Neuron (in vitro differentiated cells): ENCODE data around the gene DUSP18.
"Not testable (repeated sequence)": the region's sequence is repeated elsewhere in the genome, so short reads cannot be mapped to it uniquely, and the experiment has no call there.

ENCODE experiments used
- H2AFZ ChIP-seq: one replicate; pipeline ENCODE4 v1.6.1; 2013; ENCODE audit warnings: low read depth, mild to moderate bottlenecking, inconsistent platforms, low read length, moderate library complexity
- H3K27me3 ChIP-seq: one replicate; pipeline ENCODE4 v1.6.1; 2013; ENCODE audit warnings: low read length; ENCODE audit not compliant: insufficient read depth
- H3K36me3 ChIP-seq: one replicate; pipeline ENCODE4 v1.6.1; 2013; ENCODE audit warnings: low read length; ENCODE audit not compliant: insufficient read depth
- H3K4me1 ChIP-seq: one replicate; pipeline ENCODE4 v1.6.1; 2013; ENCODE audit warnings: low read length; ENCODE audit not compliant: insufficient read depth
- H3K4me3 ChIP-seq: 2 replicates; pipeline ENCODE4 v1.5.1; 2013; ENCODE audit warnings: mild to moderate bottlenecking, low read length, moderate library complexity
- H3K9me3 ChIP-seq: one replicate; pipeline ENCODE4 v1.6.1; 2013; ENCODE audit warnings: low read length

Gene DUSP18

DNA sequence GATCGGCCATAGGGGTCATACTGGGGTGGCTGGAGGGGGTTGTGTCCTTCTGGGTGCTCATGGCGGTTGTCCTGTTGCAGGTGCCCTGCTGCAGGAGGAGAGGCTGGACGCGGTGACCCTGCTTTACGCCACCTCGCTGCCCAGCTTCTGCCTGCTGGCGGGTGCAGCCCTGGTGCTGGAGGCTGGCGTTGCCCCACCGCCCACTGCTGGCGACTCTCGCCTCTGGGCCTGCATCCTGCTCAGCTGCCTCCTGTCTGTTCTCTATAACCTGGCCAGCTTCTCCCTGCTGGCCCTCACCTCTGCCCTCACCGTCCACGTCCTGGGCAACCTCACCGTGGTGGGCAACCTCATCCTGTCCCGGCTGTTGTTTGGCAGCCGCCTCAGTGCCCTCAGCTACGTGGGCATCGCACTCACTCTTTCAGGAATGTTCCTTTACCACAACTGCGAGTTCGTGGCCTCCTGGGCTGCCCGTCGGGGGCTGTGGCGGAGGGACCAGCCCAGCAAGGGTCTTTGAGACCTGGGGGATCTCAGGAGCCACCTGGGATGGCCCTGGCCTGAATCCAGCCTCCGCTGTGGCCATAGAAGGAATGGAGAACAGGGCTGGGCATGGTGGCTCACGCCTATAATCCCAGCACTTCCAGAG lies 21.0 kb downstream of the DUSP18 start:
- H3K4me1 ChIP-seq: no peaks in the 10 kb centered on the region
- H3K36me3 ChIP-seq: no peaks in the 10 kb centered on the region
- H3K27me3 ChIP-seq: no peaks in the 10 kb centered on the region
- H3K4me3 ChIP-seq: no peak overlapping the region
- no peaks in the 10 kb centered on the region for H3K9me3 ChIP-seq
- no peak overlapping the region for H2AFZ ChIP-seq

DNA sequence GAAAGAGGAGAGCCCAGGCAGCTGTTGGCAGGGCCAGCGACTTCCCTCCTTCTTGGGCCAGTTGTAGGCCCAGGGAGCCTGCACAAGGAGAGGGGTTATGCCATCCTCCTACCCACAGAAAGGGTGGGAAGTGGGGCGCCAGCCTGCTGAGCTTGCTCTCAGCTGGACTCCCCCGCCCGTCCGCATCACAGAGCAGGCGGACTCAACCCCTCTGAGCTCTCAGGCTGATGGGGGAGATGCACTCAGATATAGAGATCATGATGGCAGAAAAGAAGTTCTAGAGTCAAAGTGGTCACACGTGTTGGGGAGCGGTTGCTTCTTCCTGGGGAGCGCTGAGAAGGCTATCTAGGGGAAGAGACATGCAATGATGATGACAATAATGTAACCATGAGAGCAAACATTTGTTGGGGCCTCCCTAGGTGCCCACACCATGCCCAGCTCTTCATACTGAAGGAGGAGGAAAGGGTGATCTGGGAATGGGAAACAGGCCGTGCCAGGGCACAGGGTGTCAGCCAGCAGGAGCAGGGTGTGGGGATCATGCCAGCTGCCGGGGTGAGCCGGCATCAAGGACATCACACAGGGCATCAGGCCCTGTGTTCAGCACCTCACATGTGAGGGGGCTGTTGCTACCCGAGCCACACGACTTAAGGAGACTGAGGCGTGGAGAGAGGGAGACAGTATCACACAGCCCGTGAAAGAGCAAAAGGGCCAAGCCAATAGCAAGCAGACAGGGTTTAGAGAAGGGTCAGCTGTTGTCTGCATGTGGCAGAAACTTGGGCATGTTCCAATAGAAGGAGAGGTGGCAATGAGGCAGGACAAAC lies 24.4 kb downstream of the DUSP18 start:
- Histone ChIP-seq H3K27me3 (no peaks in the 10 kb centered on the region), H3K4me1 (no peaks in the 10 kb centered on the region), H3K36me3 (no peaks in the 10 kb centered on the region), H3K9me3 (no peaks in the 10 kb centered on the region), H3K4me3 (no peak overlapping the region), H2AFZ (no peak overlapping the region)

DNA sequence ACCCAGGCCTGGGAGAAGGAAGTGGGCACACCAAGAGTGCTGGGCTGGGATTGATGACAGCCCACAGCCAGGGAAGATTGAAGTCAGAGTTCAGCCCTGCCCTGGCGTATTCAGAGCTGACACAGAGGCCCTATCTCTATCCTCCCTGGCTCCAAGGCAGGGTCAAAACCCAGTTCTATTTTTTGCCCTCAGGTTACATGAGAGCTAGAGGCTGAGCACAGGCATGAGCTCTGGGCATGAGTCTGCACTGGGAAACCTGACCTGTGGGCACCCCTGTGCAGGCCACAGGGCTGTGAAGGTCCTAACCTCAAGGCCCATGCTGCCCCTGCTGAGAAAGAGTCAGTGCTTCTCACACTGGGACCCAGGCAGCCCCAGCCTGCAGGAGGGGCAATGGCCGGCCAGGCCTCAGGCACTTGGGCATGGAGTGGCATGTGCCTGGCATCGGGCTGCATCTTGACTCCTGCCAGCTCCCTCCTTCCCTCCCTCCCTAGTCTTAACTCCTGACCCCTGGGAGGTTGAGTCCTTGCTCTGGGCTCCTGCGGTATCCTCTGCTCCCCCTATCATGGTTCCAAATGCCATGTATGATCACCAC lies 26.7 kb downstream of the DUSP18 start:
- Histone ChIP-seq H3K36me3 (no peaks in the 10 kb centered on the region), H3K4me3 (no peak overlapping the region), H2AFZ (no peak overlapping the region), H3K4me1 (peaks cover 11% of the 10 kb centered on the region), H3K27me3 (no peaks in the 10 kb centered on the region), H3K9me3 (no peaks in the 10 kb centered on the region)

DNA sequence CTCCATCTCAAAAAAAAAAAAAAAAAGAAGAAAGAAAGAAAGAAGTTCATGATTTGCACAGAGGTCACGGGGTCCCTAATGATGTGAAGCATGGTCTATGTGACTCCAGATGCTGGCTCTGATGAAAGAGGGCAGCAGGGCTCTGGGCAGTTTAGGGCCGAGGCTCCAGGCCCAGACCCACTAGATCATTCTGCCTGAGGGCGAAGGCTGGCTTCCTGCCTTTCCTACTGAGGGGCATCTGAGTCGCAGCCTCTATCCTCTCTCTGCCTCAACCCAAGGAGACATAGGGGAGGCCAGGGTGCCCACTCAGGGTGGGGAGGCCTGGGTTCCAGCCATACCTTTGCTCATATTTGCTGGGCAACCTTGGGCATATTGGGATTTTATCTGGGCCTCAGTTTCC lies 27.3 kb downstream of the DUSP18 start:
- Histone ChIP-seq H3K27me3 (no peaks in the 10 kb centered on the region), H3K36me3 (no peaks in the 10 kb centered on the region), H3K4me1 (peaks cover 14% of the 10 kb centered on the region), H2AFZ (no peak overlapping the region), H3K9me3 (no peaks in the 10 kb centered on the region), H3K4me3 (no peak overlapping the region)

DNA sequence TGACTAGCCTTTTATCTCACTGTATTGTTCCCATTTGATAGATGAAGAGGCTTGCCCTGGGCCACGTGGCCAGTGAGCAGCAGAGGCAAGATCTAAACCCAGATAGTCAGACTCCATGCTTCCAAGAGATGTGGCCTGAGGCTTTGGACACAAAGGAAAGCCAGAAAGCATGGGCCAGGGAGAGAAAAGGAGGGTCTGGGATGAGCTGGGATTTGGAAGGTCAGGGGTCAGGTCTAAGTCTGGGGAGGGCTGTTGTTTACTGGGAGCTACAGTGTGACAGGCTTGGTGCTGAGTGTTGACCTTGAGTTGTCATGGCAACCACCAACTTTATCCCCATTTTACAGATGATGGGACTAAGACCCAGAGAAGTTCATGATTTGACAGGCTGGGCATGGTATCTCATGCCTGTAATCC lies 30.0 kb downstream of the DUSP18 start:
- H2AFZ ChIP-seq: no peak overlapping the region
- H3K27me3 ChIP-seq: no peaks in the 10 kb centered on the region
- no peak overlapping the region for H3K4me3 ChIP-seq
- peaks cover 20% of the 10 kb centered on the region for H3K4me1 ChIP-seq
- no peaks in the 10 kb centered on the region for H3K9me3 ChIP-seq
- no peaks in the 10 kb centered on the region for H3K36me3 ChIP-seq

DNA sequence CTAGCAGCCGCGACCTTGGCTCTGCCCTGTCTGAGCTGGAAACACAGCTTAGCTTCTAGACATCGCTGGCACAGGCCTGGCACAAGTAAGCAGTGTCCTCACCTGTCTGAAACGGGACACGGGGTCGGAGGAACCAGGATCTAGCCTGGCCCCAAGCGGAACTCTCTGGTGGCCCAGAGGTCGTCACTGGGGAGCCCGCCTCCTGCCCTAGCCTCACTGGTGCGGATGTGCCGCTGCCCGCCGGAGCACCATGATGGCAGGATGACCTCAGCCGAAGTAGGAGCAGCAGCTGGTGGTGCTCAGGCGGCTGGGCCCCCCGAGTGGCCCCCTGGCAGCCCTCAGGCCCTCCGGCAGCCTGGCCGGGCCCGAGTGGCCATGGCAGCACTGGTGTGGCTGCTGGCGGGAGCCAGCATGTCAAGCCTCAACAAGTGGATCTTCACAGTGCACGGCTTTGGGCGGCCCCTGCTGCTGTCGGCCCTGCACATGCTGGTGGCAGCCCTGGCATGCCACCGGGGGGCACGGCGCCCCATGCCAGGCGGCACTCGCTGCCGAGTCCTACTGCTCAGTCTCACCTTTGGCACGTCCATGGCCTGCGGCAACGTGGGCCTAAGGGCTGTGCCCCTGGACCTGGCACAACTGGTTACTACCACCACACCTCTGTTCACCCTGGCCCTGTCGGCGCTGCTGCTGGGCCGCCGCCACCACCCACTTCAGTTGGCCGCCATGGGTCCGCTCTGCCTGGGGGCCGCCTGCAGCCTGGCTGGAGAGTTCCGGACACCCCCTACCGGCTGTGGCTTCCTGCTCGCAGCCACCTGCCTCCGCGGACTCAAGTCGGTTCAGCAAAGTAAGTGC lies 31.2 kb downstream of the DUSP18 start:
- Histone ChIP-seq H3K4me1 (peaks cover 20% of the 10 kb centered on the region), H3K9me3 (no peaks in the 10 kb centered on the region), H3K36me3 (no peaks in the 10 kb centered on the region), H2AFZ (peak overlapping the region; percentile 78), H3K27me3 (no peaks in the 10 kb centered on the region), H3K4me3 (peak overlapping the region; percentile 51)

DNA sequence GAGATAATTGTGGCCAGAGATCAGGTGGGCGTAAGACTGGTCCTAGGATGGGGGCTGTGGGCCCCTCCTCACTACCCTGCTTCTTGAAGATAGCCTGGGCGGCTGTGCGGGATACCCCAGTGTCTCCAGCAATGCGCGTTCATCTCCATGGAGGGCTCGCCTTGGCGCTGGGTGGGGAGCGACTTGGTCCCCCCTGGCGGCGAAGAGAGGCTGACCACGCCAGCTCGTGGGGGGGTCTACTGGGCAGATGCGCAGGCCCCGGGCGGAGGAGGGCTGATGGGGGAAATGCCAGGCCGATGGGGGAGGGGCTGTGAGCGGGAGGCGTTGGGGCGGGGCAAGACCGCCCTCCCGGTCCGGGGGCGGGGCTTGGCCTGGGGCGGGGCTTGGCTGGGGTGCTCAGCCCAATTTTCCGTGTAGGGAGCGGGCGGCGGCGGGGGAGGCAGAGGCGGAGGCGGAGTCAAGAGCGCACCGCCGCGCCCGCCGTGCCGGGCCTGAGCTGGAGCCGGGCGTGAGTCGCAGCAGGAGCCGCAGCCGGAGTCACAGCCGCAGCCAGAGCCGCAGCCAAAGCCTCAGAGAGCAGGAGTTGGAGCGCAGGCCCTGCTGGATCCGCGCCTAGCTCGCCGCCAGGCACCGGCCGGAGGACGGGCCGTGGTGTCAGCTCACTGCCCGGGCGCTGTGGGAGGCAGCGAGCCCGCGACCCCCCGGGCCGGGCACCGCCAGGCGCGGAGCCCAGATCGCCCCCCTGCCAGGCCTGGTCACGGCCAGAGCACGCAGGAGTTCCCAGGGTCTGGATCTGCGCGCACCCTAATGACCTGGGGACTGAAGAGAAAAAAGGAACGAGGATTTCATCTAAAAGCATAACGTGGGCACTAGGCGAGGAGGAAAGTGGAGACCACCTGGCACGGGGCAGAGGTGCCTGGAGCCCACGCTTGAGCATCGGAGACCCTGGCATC lies 32.1 kb downstream of the DUSP18 start, which contains the start of gene SLC35E4:
Gene SLC35E4, plus strand, starts transcription at position 509 of the 953 bp plus-strand sequence. CDS start 670 bp downstream, outside the sequence.
- Histone ChIP-seq H3K9me3 (no peaks in the 10 kb centered on the region), H2AFZ (peak within 1 kb of the TSS; percentile 78), H3K4me3 (peak within 1 kb of the TSS; percentile 51), H3K36me3 (no peaks in the 10 kb centered on the region), H3K27me3 (no peaks in the 10 kb centered on the region), H3K4me1 (peaks cover 20% of the 10 kb centered on the region)

DNA sequence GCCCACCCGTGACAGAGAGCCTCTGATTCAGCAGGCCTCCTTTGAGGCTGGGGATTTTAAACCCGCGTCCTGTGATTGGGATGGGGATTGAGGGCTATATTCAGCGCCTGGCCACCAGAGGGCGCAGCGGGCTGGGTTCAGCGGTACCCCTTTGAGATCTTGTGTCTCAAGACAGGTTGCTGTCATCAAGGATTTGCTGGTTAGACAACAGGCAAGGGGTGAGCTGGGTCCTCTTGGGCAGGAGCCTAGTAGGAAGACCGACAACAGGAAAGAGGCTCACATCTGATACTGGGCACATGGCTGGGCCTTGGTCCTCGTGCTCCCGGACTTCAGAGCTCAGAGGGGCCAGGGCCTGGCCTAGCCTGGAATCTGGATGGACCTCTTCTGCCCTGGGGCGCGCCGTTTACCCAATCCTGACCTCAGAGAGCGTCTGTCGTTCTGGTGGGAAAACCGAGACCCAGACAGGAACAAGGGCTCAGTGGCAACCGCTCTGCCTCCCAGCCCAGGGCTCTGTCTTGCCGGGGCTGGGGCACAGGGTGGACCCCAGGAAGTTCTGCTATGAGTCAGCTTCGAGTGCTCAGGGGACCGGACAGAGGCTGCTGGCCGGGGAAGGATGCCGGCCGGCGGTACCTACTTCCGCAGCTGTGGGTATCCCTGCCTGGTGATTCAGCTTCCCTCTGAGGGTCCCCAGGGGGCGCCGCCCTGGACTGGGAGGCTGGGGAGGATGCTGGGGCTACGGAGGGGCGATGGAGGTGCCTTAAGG lies 33.0 kb downstream of the DUSP18 start:
- H3K36me3 ChIP-seq: no peaks in the 10 kb centered on the region
- no peaks in the 10 kb centered on the region for H3K27me3 ChIP-seq
- peak overlapping the region; percentile 51 for H3K4me3 ChIP-seq
- H2AFZ ChIP-seq: peak overlapping the region; percentile 78
- H3K9me3 ChIP-seq: no peaks in the 10 kb centered on the region
- peaks cover 20% of the 10 kb centered on the region for H3K4me1 ChIP-seq

DNA sequence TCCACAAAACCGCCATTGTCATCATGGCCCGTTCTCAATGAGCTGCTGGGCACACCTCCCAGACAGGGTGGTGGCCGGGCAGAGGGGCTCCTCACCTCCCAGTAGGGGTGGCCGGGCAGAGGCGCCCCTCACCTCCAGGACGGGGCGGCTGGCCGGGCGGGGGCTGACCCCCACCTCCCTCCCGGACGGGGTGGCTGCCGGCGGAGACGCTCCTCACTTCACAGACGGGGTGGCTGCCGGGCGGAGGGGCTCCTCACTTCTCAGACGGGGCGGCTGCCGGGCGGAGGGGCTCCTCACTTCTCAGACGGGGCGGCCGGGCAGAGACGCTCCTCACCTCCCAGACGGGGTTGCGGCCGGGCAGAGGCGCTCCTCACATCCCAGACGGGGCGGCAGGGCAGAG lies 36.2 kb downstream of the DUSP18 start:
- not testable (repeated sequence) for H3K36me3 ChIP-seq, H3K4me3 ChIP-seq, H3K9me3 ChIP-seq, H2AFZ ChIP-seq, H3K27me3 ChIP-seq
- H3K4me1 ChIP-seq: peaks cover 15% of the 10 kb centered on the region

DNA sequence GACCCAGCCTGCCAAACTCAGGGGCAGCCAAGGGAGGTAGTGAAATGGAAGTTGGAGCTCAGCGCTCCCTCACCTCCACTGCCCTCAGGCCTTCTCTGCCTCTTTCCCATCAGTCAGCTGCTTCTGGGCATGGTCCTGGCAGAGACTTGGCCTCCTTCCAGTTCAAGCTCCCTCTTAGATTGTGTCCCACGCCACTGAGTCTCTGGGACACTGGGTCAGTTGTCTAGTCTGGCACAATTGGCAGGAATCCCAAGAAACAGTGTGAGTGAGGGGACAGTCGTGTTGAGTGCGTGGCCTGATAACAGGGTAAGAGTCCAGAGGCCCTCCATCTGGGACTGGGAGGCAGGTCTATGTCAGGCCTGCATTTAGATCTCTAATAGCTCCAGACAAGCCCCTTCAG lies 39.2 kb downstream of the DUSP18 start:
- Histone ChIP-seq H3K36me3 (peaks cover 6% of the 10 kb centered on the region), H3K27me3 (no peaks in the 10 kb centered on the region), H3K9me3 (no peaks in the 10 kb centered on the region), H2AFZ (no peak overlapping the region), H3K4me1 (no peaks in the 10 kb centered on the region), H3K4me3 (no peak overlapping the region)

DNA sequence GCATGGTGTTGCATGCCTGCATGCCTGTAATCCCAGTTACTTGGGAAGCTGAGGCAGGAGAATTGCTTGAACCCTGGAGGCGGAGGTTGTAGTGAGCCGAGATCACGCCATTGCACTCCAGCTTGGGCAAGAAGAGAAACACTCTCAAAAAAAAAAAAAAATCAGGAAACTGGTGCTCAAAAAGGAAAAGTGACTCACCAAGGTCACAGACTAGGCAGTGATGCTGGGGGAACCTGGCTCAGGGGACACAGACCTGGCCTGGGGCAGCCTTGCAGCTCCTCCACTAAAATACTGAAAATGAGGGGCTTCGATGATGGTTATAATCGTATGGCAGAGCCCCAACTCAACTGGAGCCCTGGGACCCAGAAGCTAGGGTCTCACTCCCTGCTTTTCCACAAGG lies 40.2 kb downstream of the DUSP18 start:
- Histone ChIP-seq H3K4me3 (no peak overlapping the region), H2AFZ (no peak overlapping the region), H3K9me3 (no peaks in the 10 kb centered on the region), H3K36me3 (peaks cover 14% of the 10 kb centered on the region), H3K4me1 (no peaks in the 10 kb centered on the region), H3K27me3 (no peaks in the 10 kb centered on the region)
